SK-N-SH (cell line): ENCODE measurements around the gene TMEM87B. TPM values are rescaled to one million over a fixed set of nuclear protein-coding genes. Genes with fewer than 3 reads are reported as not detected.

Experiments
- CTCF ChIA-PET: fragments of 300-600, 350-600 bp; formaldehyde crosslinking; extraction: SDS; loops from one replicate; lab custom pipeline; 2021; lab: Yijun Ruan, JAX
- POLR2A ChIA-PET: fragments of 350-600 bp; sonication (Branson Sonifier 250); formaldehyde crosslinking; extraction: SDS; loops from one replicate; lab custom pipeline; 2020; ENCODE audit warnings: antibody characterized with exemption, inconsistent platforms; lab: Yijun Ruan, JAX
- DNase-seq: peaks from one replicate; pipeline ENCODE4 v3.0.0; 2012
- H2AFZ ChIP-seq: fragments of 200-600 bp; sonication (generic); 2 replicates; pipeline ENCODE4 v1.8.1; 2016; ENCODE audit warnings: antibody characterized with exemption, mild to moderate bottlenecking, low read depth
- H3F3A ChIP-seq: fragments of 200-600 bp; sonication (generic); replicated peaks from 2 replicates; pipeline ENCODE3; 2016; ENCODE audit warnings: antibody characterized with exemption, mild to moderate bottlenecking; ENCODE audit not compliant: insufficient read depth
- H3K27ac ChIP-seq, 2 experiments: fragments of 200-500 bp in 1 of 2; fragments of 200-600 bp in 1 of 2; sonication (Bioruptor generic) in 1 of 2; sonication (generic), shearing (Covaris generic) in 1 of 2; 2 replicates each; pipeline versions ENCODE4 v1.5.1 to v1.6.1; 2014 to 2016; ENCODE audit warnings: low read depth in 2 of 2, inconsistent platforms in 1 of 2, low read length in 1 of 2, mild to moderate bottlenecking in 1 of 2, mixed read lengths in 1 of 2
- H3K27me3 ChIP-seq: fragments of 200-600 bp; sonication (generic), shearing (Covaris generic); 2 replicates; pipeline ENCODE4 v1.6.1; 2016; ENCODE audit warnings: mixed run types; ENCODE audit not compliant: insufficient read depth
- H3K36me3 ChIP-seq, 2 experiments: fragments of 200-500 bp in 1 of 2; fragments of 200-600 bp in 1 of 2; sonication (Bioruptor generic) in 1 of 2; sonication (generic) in 1 of 2; replicated peaks in 1 of 2; 2 replicates each; pipeline versions ENCODE3 to v1.5.1; 2014 to 2016; ENCODE audit warnings: low read length in 1 of 2, mild to moderate bottlenecking in 1 of 2; ENCODE audit not compliant: insufficient read depth in 2 of 2, control insufficient read depth in 1 of 2
- H3K4me1 ChIP-seq, 2 experiments: fragments of 200-500 bp in 1 of 2; fragments of 200-600 bp in 1 of 2; sonication (Bioruptor generic) in 1 of 2; sonication (generic), shearing (Covaris generic) in 1 of 2; 2 replicates each; pipeline versions ENCODE4 v1.5.1 to v1.6.1; 2014 to 2016; ENCODE audit warnings: low read depth in 1 of 2, low read length in 1 of 2, mixed run types in 1 of 2; ENCODE audit not compliant: insufficient read depth in 2 of 2, control insufficient read depth in 1 of 2
- H3K4me2 ChIP-seq: fragments of 200-600 bp; sonication (generic), shearing (Covaris generic); 2 replicates; pipeline ENCODE4 v1.6.1; 2017; ENCODE audit warnings: mixed run types
- H3K4me3 ChIP-seq, 2 experiments: fragments of 200-500 bp in 1 of 2; fragments of 200-600 bp in 1 of 2; sonication (Bioruptor generic) in 1 of 2; sonication (generic), shearing (Covaris generic) in 1 of 2; 2 replicates each; pipeline versions ENCODE4 v1.5.1 to v1.8.1; 2014 to 2016; ENCODE audit warnings: low read depth in 2 of 2, inconsistent platforms in 1 of 2, low read length in 1 of 2, mild to moderate bottlenecking in 1 of 2, mixed read lengths in 1 of 2, moderate library complexity in 1 of 2
- H3K79me2 ChIP-seq: fragments of 200-600 bp; sonication (generic); 2 replicates; pipeline ENCODE4 v1.8.1; 2017; ENCODE audit warnings: mild to moderate bottlenecking; ENCODE audit not compliant: insufficient read depth
- H3K9ac ChIP-seq: fragments of 200-600 bp; sonication (generic); 2 replicates; pipeline ENCODE4 v1.6.1; 2017; ENCODE audit warnings: mixed run types
- H3K9me2 ChIP-seq: fragments of 200-600 bp; sonication (generic); 2 replicates; pipeline ENCODE4 v1.6.1; 2017; ENCODE audit warnings: mixed run types
- H3K9me3 ChIP-seq: fragments of 200-600 bp; sonication (generic); 2 replicates; pipeline ENCODE4 v1.6.1; 2017; ENCODE audit warnings: mixed run types, mild to moderate bottlenecking, moderate library complexity
- H4K20me1 ChIP-seq: fragments of 200-600 bp; sonication (generic); 2 replicates; pipeline ENCODE4 v1.6.1; 2017; ENCODE audit warnings: mild to moderate bottlenecking, mixed run types; ENCODE audit not compliant: insufficient read depth
- CHD2 ChIP-seq: fragments of 150-350 bp; IDR thresholded peaks from 2 replicates; pipeline ENCODE4 v1.6.1; 2018; ENCODE audit warnings: low read length; ENCODE audit not compliant: partially characterized antibody
- EZH2phosphoT487 ChIP-seq: fragments of 200-600 bp; sonication (generic); IDR thresholded peaks from 2 replicates; pipeline ENCODE4 v1.6.1; 2017; ENCODE audit warnings: low read depth, mixed run types, mild to moderate bottlenecking, antibody characterized with exemption, moderate library complexity, borderline replicate concordance
- FOSL2 ChIP-seq: IDR thresholded peaks from 2 replicates; pipeline ENCODE4 v1.4.0; 2012; ENCODE audit warnings: low read depth, mild to moderate bottlenecking, moderate library complexity, borderline replicate concordance
- FOXJ3 ChIP-seq: sonication (generic); formaldehyde crosslinking; IDR thresholded peaks from 2 replicates; pipeline ENCODE4 v1.5.1; 2020; ENCODE audit warnings: mild to moderate bottlenecking, missing genetic modification reagents
- FOXM1 ChIP-seq: IDR thresholded peaks from 2 replicates; pipeline ENCODE4 v1.4.0; 2012; ENCODE audit warnings: low read depth, mild to moderate bottlenecking
- GATA2 ChIP-seq: sonication (generic); formaldehyde crosslinking; IDR thresholded peaks from 2 replicates; pipeline ENCODE4 v1.5.0; 2020; ENCODE audit warnings: mild to moderate bottlenecking, missing genetic modification reagents
- MAX ChIP-seq: IDR thresholded peaks from 2 replicates; pipeline ENCODE4 v1.4.0; 2012; ENCODE audit warnings: low read depth
- MEF2A ChIP-seq: IDR thresholded peaks from 2 replicates; pipeline ENCODE4 v1.4.0; 2012; ENCODE audit warnings: low read depth, borderline replicate concordance
- NFIC ChIP-seq: IDR thresholded peaks from 2 replicates; pipeline ENCODE4 v1.4.0; 2012; ENCODE audit warnings: borderline replicate concordance
- PBX3 ChIP-seq: IDR thresholded peaks from 2 replicates; pipeline ENCODE4; 2012
- POLR2AphosphoS5 ChIP-seq: IDR thresholded peaks from 2 replicates; pipeline ENCODE4 v1.6.1; 2012; ENCODE audit warnings: low read depth, low read length
- RAD21 ChIP-seq: IDR thresholded peaks from 2 replicates; pipeline ENCODE4 v1.6.1; 2012; ENCODE audit warnings: mild to moderate bottlenecking, low read length
- RCOR1 ChIP-seq: fragments of 150-350 bp; IDR thresholded peaks from 2 replicates; pipeline ENCODE4 v1.6.1; 2017; ENCODE audit warnings: antibody characterized with exemption, low read length
- REST ChIP-seq: IDR thresholded peaks from 2 replicates; pipeline ENCODE4 v1.6.1; 2012; ENCODE audit warnings: mild to moderate bottlenecking, low read depth, low read length, moderate library complexity
- RFX5 ChIP-seq: IDR thresholded peaks from 2 replicates; pipeline ENCODE4 v1.6.1; 2012; ENCODE audit warnings: mild to moderate bottlenecking, improper control_type of control experiment, low read length
- RXRA ChIP-seq: IDR thresholded peaks from 2 replicates; pipeline ENCODE4 v1.4.0; 2012; ENCODE audit warnings: low read depth, mild to moderate bottlenecking, borderline replicate concordance
- SMC3 ChIP-seq: IDR thresholded peaks from 2 replicates; pipeline ENCODE4 v1.6.1; 2012; ENCODE audit warnings: low read depth, low read length, improper control_type of control experiment
- TAF1 ChIP-seq: IDR thresholded peaks from 2 replicates; pipeline ENCODE4 v1.6.1; 2012; ENCODE audit warnings: low read depth, mild to moderate bottlenecking, low read length, moderate library complexity, borderline replicate concordance
- TCF12 ChIP-seq: IDR thresholded peaks from 2 replicates; pipeline ENCODE4 v1.4.0; 2012
- TEAD4 ChIP-seq: IDR thresholded peaks from 2 replicates; pipeline ENCODE4 v1.4.0; 2012; ENCODE audit warnings: mild to moderate bottlenecking, borderline replicate concordance; ENCODE audit not compliant: insufficient read depth
- YY1 ChIP-seq: IDR thresholded peaks from 2 replicates; pipeline ENCODE4 v1.4.0; 2012; ENCODE audit warnings: low read depth, mild to moderate bottlenecking
- whole genome bisulfite sequencing: methylation state at CpG from one replicate; pipeline ENCODE4 v1.1.6; 2017; ENCODE audit warnings: low lambda C conversion rate; 5-methylcytosine and 5-hydroxymethylcytosine counted together
- polyA plus RNA-seq, 3 experiments: library from polyadenylated mRNA; depleted of rRNA; stranded (reverse); fragments of >200 nt; gene quantifications; 2 replicates each; pipeline ENCODE4 v1.2.3, GENCODE V29; 2012

TMEM87B gene
- polyA plus RNA-seq, 1 of the 3 experiments (the other 2 are of a cell fraction), result 7.9 TPM

GRCh38 chr2:112085916-112086669 lies 31.0 kb downstream of the TMEM87B start:
- no peaks in the 10 kb centered on the region; the same call in 1 of the 2 replicates for H3K79me2 ChIP-seq
- H3K4me3 ChIP-seq, result no peak overlapping the region
- no peaks in the 10 kb centered on the region for H3K4me1 ChIP-seq
- H3K27ac ChIP-seq, result no peak overlapping the region
- no peak for TF ChIP-seq SMC3
- TF ChIP-seq FOXM1, result no peak
- no peak for TF ChIP-seq RXRA
- no peak for TF ChIP-seq MAX
- TF ChIP-seq TEAD4, result no peak
- no peak for TF ChIP-seq RFX5
- TF ChIP-seq POLR2AphosphoS5, result no peak
- TF ChIP-seq NFIC, result no peak
- no peak for TF ChIP-seq PBX3
- no peak for TF ChIP-seq YY1
- no peak for TF ChIP-seq TCF12
- TF ChIP-seq MEF2A, result no peak
- no peak for TF ChIP-seq RAD21
- no peak for TF ChIP-seq TAF1
- no peak for TF ChIP-seq GATA2 (CRISPR knock-in tag)
- no peak for TF ChIP-seq FOSL2
- H3K27me3 ChIP-seq, result no peaks in the 10 kb centered on the region
- ChIA-PET POLR2A (no interaction called here), CTCF (interaction anchor here (1.5 kb wide), 1 partner anchor 35 kb away, joined by 3 read pairs; no protein-coding TSS in a partner anchor)
- H3K4me2 ChIP-seq, result no peak overlapping the region
- 94% methylated on average over 9 of the region's 9 CpGs for WGBS
- no peak overlapping the region for H2AFZ ChIP-seq
- no peaks in the 10 kb centered on the region for H3F3A ChIP-seq
- no peaks in the 10 kb centered on the region for H3K9me2 ChIP-seq
- no peak overlapping the region for H3K9ac ChIP-seq
- H3K36me3 ChIP-seq, result peaks cover 85 to 89% of the 10 kb centered on the region in 2 experiments
- DNase-seq, result no peak
- no peaks in the 10 kb centered on the region for H3K9me3 ChIP-seq
- 0 out of 2 replicates have a peak, but pooled peaks cover 3% of the 10 kb centered on the region for H4K20me1 ChIP-seq

- no peak overlapping the region for H3K4me3 ChIP-seq
- POLR2A ChIA-PET, result no interaction called here
- H4K20me1 ChIP-seq, result 0 out of 2 replicates have a peak, but pooled peaks cover 3% of the 10 kb centered on the region
- peaks cover 80 to 82% of the 10 kb centered on the region in 2 experiments for H3K36me3 ChIP-seq
- no peak overlapping the region for H3K4me2 ChIP-seq
- H3F3A ChIP-seq, result peaks cover 9% of the 10 kb centered on the region
- no peak overlapping the region for H3K9ac ChIP-seq
- no peaks in the 10 kb centered on the region for H3K9me2 ChIP-seq
- no peaks in the 10 kb centered on the region; the same call in 1 of the 2 replicates for H3K79me2 ChIP-seq
- CTCF ChIA-PET, result interaction anchor here (1.5 kb wide), 1 partner anchor 34 kb away, joined by 3 read pairs; no protein-coding TSS in a partner anchor
- no peak for DNase-seq
- WGBS, result 94% methylated on average over 9 of the region's 9 CpGs
- H3K4me1 ChIP-seq, result peaks cover 0 to 6% of the 10 kb centered on the region in 2 experiments; a peak in 1 of 4 replicates
- H3K27me3 ChIP-seq, result no peaks in the 10 kb centered on the region
- no peak overlapping the region for H2AFZ ChIP-seq
- no peak overlapping the region for H3K27ac ChIP-seq
- no peaks in the 10 kb centered on the region for H3K9me3 ChIP-seq
- no peak for TF ChIP-seq FOXJ3
- no peak for TF ChIP-seq EZH2phosphoT487
- TF ChIP-seq RCOR1, result no peak
- TF ChIP-seq SMC3, result no peak
- no peak for TF ChIP-seq CHD2
- TF ChIP-seq REST, result no peak
Observed at GRCh38 chr2:112087346-112088020, 32.4 kb downstream of the TMEM87B start.
